ENCODE results near the gene ROCK2.
"Not testable (repeated sequence)": the region's sequence is repeated elsewhere in the genome, so short reads cannot be mapped to it uniquely, and the experiment has no call there.

Gene ROCK2

DNA sequence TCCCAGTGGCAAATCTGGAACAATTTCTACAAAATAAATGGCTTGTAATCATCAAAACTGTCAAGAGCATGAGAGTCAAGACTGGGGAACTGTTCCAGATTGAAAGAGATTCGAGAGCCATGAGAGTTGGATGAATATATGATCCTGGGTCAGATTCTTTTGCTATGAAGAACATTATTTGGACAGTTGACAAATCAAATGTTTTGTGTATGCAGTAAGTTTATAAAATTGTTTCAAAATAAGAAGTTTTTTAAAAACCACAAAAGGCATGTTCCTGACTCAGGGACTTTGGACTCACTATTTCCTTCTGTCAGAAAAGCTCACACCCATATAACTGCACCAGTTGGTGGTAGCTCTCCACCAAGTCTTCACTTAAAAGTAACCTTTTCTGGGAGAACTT is 38.5 kb downstream of the ROCK2 start:
- no peak for FAIRE-seq

DNA sequence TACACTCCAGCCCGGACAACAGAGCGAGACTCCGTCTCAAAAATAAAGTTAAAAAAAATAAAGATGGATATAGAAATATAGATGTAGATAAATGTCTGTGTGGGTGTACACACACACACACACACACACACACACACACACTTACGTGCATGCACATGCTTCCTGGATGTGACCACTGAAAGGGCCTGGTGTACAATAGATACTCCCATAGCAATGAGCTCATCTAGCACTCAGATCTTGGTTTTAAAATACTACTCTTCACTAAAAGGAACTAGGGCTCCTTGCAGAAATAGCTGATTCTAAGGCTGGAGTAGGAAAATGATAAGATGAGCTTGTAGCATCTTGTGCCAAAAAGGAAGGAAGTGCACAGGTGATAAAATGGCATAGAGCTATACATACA is 39.1 kb downstream of the ROCK2 start:
- no peak for FAIRE-seq

DNA sequence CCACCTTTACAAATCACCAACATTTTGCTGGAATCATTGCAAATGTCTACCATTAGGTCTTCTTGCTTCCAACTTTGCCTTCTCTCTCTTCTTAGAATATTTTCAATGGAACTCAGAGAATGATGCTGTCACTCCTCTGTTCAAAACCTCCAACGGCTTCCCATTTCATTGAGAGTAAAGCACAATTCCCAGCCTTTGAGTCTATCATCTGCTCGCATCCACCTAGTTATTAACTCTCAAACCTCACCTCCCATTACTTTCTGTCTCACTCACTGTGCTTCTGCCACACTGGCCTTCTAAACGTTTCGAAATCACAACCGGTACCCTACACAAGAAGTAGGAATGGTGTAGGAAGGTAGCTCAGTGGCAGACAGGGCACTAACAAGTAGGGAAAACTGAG is 40.0 kb downstream of the ROCK2 start:
- FAIRE-seq = no peak

- FAIRE-seq = no peak
Measured at GRCh38 chr2:11303290-11304013, 41.0 kb downstream of the ROCK2 start.

DNA sequence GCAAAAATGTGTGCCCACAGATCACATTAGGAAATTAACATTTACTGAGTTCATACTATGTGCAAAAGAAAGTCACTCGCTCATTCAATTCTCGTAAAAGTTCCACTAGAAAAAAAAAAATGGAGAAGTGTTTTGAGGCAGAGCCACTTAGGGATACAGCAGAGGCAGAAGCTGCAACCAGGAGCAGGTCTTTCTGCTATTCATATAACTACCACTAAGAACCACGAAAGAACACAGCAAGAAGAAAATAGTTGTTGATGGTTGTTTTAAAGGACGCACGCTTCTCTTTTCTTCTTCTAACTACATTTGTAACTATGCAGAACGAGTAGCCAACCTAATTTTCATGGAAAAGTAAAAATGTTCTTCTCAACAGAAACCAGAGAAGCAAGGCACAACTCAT is 45.0 kb downstream of the ROCK2 start:
- no peak for FAIRE-seq

DNA sequence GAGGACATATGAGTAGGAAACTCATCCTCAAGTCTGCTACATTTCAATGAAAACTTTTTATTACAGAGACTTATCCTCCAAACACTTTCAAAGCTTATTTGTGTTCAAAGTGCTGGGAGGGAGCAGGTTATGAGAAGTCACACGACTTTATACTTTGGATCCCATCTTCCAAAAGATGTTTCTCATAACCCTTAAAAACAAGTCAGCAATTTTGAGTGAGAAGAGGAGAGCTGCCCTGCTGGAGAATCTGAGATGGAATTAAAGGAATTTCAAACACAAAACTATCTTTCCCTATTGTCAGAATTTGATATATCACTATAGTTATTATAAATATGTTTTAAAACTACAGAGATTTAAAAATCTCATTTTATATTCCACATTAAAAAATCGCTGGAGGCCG is 45.8 kb downstream of the ROCK2 start:
- FAIRE-seq = no peak

GRCh38 chr2:11296401-11296800 is 48.0 kb downstream of the ROCK2 start:
- no peak for FAIRE-seq

DNA sequence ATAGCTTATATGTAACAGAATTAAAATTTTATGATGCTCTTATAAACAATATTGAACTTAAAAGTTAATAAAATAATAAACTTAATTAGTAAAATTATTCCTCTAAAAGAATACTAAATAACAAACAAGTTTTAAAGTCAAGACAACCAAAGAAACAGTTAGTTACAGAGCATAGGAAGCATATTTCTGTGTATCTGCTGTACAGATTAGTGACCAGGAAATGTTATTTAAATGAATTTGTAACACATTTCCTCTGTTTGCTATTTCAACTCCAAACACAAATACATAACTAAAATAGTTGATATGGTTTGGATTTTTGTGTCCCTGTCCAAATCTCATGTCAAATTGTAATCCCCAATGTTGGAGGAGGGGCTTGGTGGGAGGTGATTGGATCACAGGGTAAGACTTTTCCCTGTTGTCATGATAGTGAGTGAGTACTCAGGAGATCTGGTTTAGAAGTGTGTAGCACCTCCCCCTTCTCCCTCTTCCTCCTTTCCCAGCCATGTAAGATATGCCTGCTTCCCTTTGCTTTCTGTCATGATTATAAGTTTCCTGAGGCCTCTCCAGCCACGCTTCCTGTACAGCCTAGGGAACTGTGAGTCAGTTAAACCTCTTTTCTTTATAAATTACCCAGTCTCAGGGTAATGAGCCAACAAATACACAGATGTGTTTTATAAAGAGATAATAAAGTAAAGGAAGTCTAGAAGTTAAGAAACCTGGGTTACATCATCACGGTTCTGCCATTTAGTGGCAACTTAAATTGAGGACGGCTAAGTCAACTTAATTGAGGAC is 51.8 kb downstream of the ROCK2 start:
- peak; percentile 87 for FAIRE-seq

DNA sequence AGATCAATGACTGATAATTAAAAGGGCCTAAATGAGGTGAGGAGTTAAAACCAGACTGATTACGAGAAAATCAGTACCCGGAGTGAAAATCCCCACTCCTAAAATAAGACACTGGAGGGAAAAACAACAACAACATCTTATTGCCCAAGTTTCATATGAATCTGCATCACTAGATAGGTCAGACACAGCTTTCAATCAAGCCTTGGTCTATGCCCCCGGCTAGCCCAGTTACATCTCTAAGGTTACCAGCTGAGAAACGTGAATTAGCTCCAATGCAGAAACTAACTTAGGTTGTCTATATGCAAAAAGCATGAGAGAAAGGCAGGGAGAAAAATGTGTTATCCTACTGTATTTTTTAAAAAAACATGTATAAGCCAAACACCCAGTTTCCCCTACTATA is 53.7 kb downstream of the ROCK2 start:
- FAIRE-seq = no peak

DNA sequence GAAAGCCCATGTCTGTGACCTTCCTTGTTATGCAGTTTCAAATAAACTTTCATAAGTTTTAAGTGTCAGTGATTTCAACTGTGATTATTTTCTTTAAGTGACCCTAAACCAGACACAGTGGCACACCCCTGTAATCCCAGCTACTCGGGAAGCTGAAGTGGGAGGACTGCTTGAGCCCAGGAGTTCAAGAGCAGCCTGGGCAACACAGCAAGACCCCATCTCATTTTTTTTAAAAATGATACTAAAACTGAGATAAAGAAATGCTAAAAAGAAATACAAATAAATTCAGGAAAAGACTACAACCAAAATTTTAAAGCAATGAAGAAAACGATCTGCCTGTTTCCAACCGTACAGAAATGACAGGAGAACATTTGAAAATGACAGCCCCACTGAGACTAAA is 54.2 kb downstream of the ROCK2 start:
- no peak for FAIRE-seq

- FAIRE-seq = no peak
Measured at GRCh38 chr2:11288431-11288830, 56.0 kb downstream of the ROCK2 start.

- no peak for FAIRE-seq
Measured at GRCh38 chr2:11286749-11287148, 57.7 kb downstream of the ROCK2 start.

DNA sequence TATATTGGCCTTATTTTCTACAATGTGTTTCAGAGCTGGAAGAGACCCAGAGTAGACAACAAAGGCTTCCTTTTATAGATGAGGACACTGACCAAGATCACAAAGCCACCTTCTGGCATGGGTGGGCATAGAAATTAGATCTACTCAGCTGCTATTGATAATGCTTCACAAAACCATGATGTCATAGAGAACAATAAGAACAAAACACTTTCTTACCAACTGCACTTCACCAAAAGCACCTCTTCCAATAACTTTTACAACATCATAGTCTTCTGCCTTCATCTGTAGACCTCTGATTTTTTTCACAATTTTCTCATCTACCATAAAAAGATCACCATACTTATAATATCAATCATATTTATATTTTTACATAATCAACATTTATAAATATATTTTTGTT is 58.1 kb downstream of the ROCK2 start:
- peak; percentile 17 for FAIRE-seq

DNA sequence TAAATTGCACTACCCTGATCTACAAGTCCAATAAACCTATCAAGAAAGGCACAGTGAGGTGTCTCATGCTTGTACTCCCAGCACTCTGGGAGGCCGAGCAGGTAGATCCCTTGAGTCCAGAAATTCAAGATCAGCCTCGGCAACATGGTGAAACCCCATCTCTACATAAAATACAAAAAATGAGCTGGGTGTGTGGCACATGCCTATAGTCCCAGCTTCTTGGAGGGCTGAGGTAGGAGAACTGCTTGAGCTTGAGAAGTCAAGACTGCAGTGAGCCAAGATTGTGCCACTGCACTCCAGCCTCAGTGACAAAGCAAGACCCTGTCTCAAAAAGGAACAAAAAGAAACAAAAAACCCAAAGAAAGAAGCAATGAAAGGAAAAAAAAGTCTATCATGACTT is 58.9 kb downstream of the ROCK2 start:
- FAIRE-seq = no peak

GRCh38 chr2:11281186-11281585 is 63.2 kb downstream of the ROCK2 start:
- no peak for FAIRE-seq

GRCh38 chr2:11280713-11281112 is 63.7 kb downstream of the ROCK2 start:
- peak; percentile 75 for FAIRE-seq

GRCh38 chr2:11279398-11279797 is 65.0 kb downstream of the ROCK2 start:
- no peak for FAIRE-seq

DNA sequence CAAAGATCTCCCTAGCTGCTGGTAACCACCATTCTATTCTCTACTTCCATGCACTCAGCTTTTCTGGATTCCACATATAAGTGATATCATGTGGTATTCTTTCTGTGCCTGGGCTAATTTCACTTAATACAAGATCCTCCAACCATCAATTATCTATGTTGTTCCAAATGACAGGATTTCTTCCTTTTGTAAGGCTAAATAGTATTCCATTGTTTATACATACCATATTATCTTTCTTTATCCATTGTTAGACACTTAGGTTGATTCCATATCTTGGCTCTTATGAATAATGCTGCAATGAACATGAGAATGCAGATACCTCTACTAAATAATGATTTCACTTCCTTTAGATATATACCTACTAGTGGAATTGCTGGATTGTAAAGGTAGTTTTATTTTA is 66.2 kb downstream of the ROCK2 start:
- no peak for FAIRE-seq

- no peak for FAIRE-seq
Measured at GRCh38 chr2:11275910-11276309, 68.5 kb downstream of the ROCK2 start.

DNA sequence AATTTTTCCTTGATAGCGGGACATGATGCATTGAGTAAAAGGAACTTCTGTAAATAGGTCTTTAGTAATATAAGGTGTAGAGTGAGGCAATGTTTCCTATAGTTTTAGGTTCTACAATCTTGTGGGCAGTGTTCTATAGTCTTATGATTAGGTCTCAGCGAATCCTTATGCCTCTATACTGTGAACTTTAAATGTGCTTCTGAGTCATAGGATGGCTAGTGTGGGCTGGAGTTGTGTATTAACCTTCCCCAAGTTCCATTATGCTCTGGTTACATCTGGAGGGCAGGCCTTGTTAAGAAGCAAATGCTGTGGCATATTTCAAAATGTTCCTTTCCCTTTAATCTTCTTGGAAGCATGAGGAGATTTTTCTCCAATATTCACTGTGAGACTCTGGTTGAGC is 73.5 kb downstream of the ROCK2 start:
- FAIRE-seq = no peak

- FAIRE-seq = no peak
Measured at GRCh38 chr2:11267931-11268330, 76.5 kb downstream of the ROCK2 start.

DNA sequence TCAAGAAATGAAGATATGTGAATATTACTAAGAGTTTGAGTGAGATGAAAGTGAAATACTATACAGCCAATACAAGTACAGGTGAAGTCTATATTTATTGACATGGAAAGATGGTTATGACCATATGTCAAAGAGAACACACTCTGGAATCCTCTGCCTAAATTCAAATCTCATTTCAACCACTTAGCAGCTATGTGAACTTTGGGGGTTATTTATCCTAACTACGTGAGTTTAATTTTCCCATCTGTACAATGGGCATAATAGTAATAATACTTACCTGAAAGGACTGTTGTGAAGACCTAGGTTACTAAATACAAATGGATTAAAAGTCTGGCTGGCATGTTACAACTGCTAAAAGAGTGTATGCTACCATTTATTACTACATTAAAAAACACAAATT is 79.6 kb downstream of the ROCK2 start:
- no peak for FAIRE-seq

DNA sequence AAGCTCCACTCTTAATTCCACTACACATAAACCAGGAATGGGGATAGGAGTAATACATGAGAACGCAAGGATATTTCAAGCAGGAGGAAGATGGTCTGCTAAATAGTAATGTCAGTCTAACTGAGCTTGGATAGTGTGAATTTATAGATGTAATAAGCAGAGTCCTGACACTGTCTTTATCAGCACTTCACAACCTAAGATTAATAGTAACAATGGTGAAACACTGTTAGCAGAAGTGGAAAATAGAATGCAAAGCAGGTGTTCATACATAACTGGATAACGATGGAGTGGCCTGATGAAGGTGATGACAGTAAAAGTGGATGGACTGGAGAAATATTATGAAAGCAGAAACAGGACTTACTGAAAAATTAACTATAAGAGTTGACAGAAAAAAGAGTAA is 80.4 kb downstream of the ROCK2 start:
- no peak for FAIRE-seq

- no peak for FAIRE-seq
Measured at GRCh38 chr2:11263177-11263576, 81.3 kb downstream of the ROCK2 start.

- FAIRE-seq = not testable (repeated sequence)
Measured at GRCh38 chr2:11262438-11262837, 82.0 kb downstream of the ROCK2 start.

Measured in islet of Langerhans (tissue), 1 donor.